HG03432 (cell line): ENCODE data around the gene POLR2F.
"Not testable (repeated sequence)": the region's sequence is repeated elsewhere in the genome, so short reads cannot be mapped to it uniquely, and the experiment has no call there.

Experiments
- ATAC-seq: cut with Tn5 transposase; IDR thresholded peaks from one replicate; pipeline ENCODE4 v1.9.1; 2021; ENCODE audit warnings: mild to moderate bottlenecking, moderate library complexity; ENCODE audit not compliant: unreplicated experiment

The POLR2F gene

GRCh38 chr22:37951305-37951704 is 2.2 kb upstream of the POLR2F start:
- ATAC-seq, result no peak

- ATAC-seq, result not testable (repeated sequence)
Observed at GRCh38 chr22:37952629-37953028, 870 bp upstream of the POLR2F start.

GRCh38 chr22:37953062-37953436 is 450 bp upstream of the POLR2F start:
- ATAC-seq, result peak; percentile 3

GRCh38 chr22:37954686-37955085 is 1.2 kb downstream of the POLR2F start:
- no peak for ATAC-seq

- not testable (repeated sequence) for ATAC-seq
Observed at GRCh38 chr22:37955825-37956397, 2.4 kb downstream of the POLR2F start.

- no peak for ATAC-seq
Observed at GRCh38 chr22:37957232-37957631, 3.7 kb downstream of the POLR2F start.

GRCh38 chr22:37959231-37959825 is 5.8 kb downstream of the POLR2F start:
- no peak for ATAC-seq

- ATAC-seq, result no peak
Observed at GRCh38 chr22:37961062-37961461, 7.6 kb downstream of the POLR2F start.

GRCh38 chr22:37965940-37966664 is 12.6 kb downstream of the POLR2F start:
- no peak for ATAC-seq

- ATAC-seq, result no peak
Observed at GRCh38 chr22:37967147-37967546, 13.6 kb downstream of the POLR2F start.

GRCh38 chr22:37967637-37968451 is 14.3 kb downstream of the POLR2F start:
- no peak for ATAC-seq

- ATAC-seq, result no peak
Observed at GRCh38 chr22:37968452-37969251, 15.2 kb downstream of the POLR2F start.

GRCh38 chr22:37970864-37971263 is 17.4 kb downstream of the POLR2F start:
- no peak for ATAC-seq

- no peak for ATAC-seq
Observed at GRCh38 chr22:37971475-37972434, 18.3 kb downstream of the POLR2F start.

GRCh38 chr22:37972527-37972926 is 19.0 kb downstream of the POLR2F start:
- no peak for ATAC-seq

- no peak for ATAC-seq
Observed at GRCh38 chr22:37973271-37974170, 20.0 kb downstream of the POLR2F start.

GRCh38 chr22:37975153-37975552 is 21.7 kb downstream of the POLR2F start:
- no peak for ATAC-seq

- ATAC-seq, result not testable (repeated sequence)
Observed at GRCh38 chr22:37976022-37976421, 22.5 kb downstream of the POLR2F start.

GRCh38 chr22:37976547-37976946 is 23.0 kb downstream of the POLR2F start:
- ATAC-seq, result no peak
